Right lobe of liver (tissue), 6 donors: ENCODE data around the gene RRP15. TPM values are rescaled to one million over a fixed set of nuclear protein-coding genes. Genes with fewer than 3 reads are reported as not detected.

Experiments used
- ATAC-seq, 4 donors: fragments of 200-7000 bp; cut with Tn5 transposase; one replicate each; pipeline ENCODE4 v1.9.1; 2020; ENCODE audit warnings: mild to moderate bottlenecking in 4 of 4, moderate library complexity in 4 of 4
- DNase-seq, 3 donors: peaks; one replicate each; pipeline ENCODE4 v3.0.0-alpha.2; 2020
- H3K27ac ChIP-seq, 3 donors: fragments of 200-600 bp; one replicate each; pipeline ENCODE4 v1.8.0; 2022
- H3K27me3 ChIP-seq, 2 donors: fragments of 200-600 bp; one replicate each; pipeline ENCODE4 v1.8.0; 2022
- H3K36me3 ChIP-seq, 4 donors: fragments of 200-600 bp; sonication (generic) in 1 of 4; one replicate each; pipeline versions ENCODE4 v1.5.1 to v1.8.0; 2017 to 2022; ENCODE audit warnings: control low read depth in 1 of 4
- H3K4me1 ChIP-seq, 4 donors: fragments of 200-600 bp; sonication (generic) in 1 of 4; one replicate each; pipeline versions ENCODE4 v1.5.1 to v1.8.0; 2017 to 2022; ENCODE audit warnings: control low read depth in 1 of 4
- H3K4me3 ChIP-seq, 3 donors: fragments of 200-600 bp; one replicate each; pipeline ENCODE4 v1.8.0; 2022
- H3K9me3 ChIP-seq, 4 donors: fragments of 200-600 bp; sonication (generic) in 1 of 4; one replicate each; pipeline versions ENCODE4 v1.5.1 to v1.8.0; 2017 to 2022; ENCODE audit warnings: control low read depth in 1 of 4
- CTCF ChIP-seq, 4 donors: fragments of 200-600 bp in 3 of 4; fragments of 450-650 bp in 1 of 4; IDR thresholded peaks; one replicate each; pipeline versions ENCODE4 v1.5.1 to v1.8.0; 2016 to 2022; ENCODE audit warnings: antibody characterized with exemption in 4 of 4, mild to moderate bottlenecking in 2 of 4
- POLR2A ChIP-seq: fragments of 450-650 bp; IDR thresholded peaks from one replicate; pipeline ENCODE4 v1.6.1; 2017; ENCODE audit warnings: antibody characterized with exemption, mild to moderate bottlenecking
- WGBS: methylation state at CpG from one replicate; pipeline ENCODE4 v1.1.6; 2018; ENCODE audit warnings: low coverage, low lambda C conversion rate; ENCODE audit not compliant: insufficient coverage; ENCODE audit errors: missing lambda C conversion rate; 5-methylcytosine and 5-hydroxymethylcytosine counted together
- intact Hi-C, 2 donors: fragments of 100-400 bp; cut with DNase I; formaldehyde crosslinking; loops; one replicate each; pipeline versions ENCODE4 v1.11.2 to v1.14.1; 2022
- total RNA-seq, 6 experiments: library from RNA; depleted of rRNA in 2 of 6; stranded (reverse); fragments of >200 nt in 2 of 6; fragmentation: NEBNext Ultra II Directional in 3 of 6; extraction: Animal tissue kit (Norgen Biotek cat#: 25700) in 3 of 6; gene quantifications; one replicate each; pipeline versions ENCODE4 v1.1.0 to v1.2.4, GENCODE V29; 2016 to 2023
- donor health status: DM: no; HTN: yes; CAD: no.
- donor health status: DM: no; HTN: no; CAD: no.
- donor health status: DM: no; HTN: no; CAD: no.
- donor health status: DM: no; HTN: yes; CAD: no.
- donor health status: DM: no; HTN: yes; CAD: no.

Gene RRP15
- total RNA-seq, 6 experiments from 2014 or later = 2.6 to 10.0 (median 5.4) TPM

GRCh38 chr1:218355278-218355677 is 70.2 kb downstream of the RRP15 start:
- intact Hi-C loops = no loop called here
- Histone ChIP-seq H3K9me3 (no peaks in the 10 kb centered on the region), H3K36me3 (no peaks in the 10 kb centered on the region), H3K27me3 (no peaks in the 10 kb centered on the region), H3K4me1 (no peaks in the 10 kb centered on the region), H3K27ac (no peak overlapping the region), H3K4me3 (no peak overlapping the region)
- TF ChIP-seq CTCF (IDR thresholded peaks at IDR 0.05) (no peak), POLR2A (no peak)
- ATAC-seq (no peak), DNase-seq (no peak)
- 75% methylated on average over 4 of the region's 4 CpGs for WGBS

- no peaks in the 10 kb centered on the region for H3K36me3 ChIP-seq
- no peak for DNase-seq
- TF ChIP-seq POLR2A (no peak), CTCF (IDR thresholded peaks at IDR 0.05) (no peak)
- ATAC-seq = no peak
- H3K9me3 ChIP-seq = no peaks in the 10 kb centered on the region
- H3K27me3 ChIP-seq = no peaks in the 10 kb centered on the region
- no peak overlapping the region for H3K4me3 ChIP-seq
- H3K4me1 ChIP-seq = no peaks in the 10 kb centered on the region
- H3K27ac ChIP-seq = no peak overlapping the region
- intact Hi-C loops = no loop called here
- 67% methylated on average over 10 of the region's 10 CpGs for WGBS
These were observed 72.3 kb downstream of the RRP15 start for GRCh38 chr1:218357211-218357892.

- ATAC-seq (no peak), DNase-seq (no peak)
- 38% methylated on average over 3 of the region's 3 CpGs for WGBS
- intact Hi-C loops = no loop called here
- Histone ChIP-seq H3K9me3 (no peaks in the 10 kb centered on the region), H3K27me3 (no peaks in the 10 kb centered on the region), H3K36me3 (no peaks in the 10 kb centered on the region), H3K4me3 (no peak overlapping the region), H3K27ac (no peak overlapping the region), H3K4me1 (no peaks in the 10 kb centered on the region)
- no peak for TF ChIP-seq CTCF (IDR thresholded peaks at IDR 0.05)
- no peak for TF ChIP-seq POLR2A
These were observed 72.8 kb downstream of the RRP15 start for GRCh38 chr1:218357893-218358232.

- TF ChIP-seq CTCF (IDR thresholded peaks at IDR 0.05) (peak; percentile 25 to 41 (median 37)), POLR2A (no peak)
- H3K27me3 ChIP-seq = no peaks in the 10 kb centered on the region
- no peak overlapping the region for H3K27ac ChIP-seq
- ATAC-seq (peak in 3 of 4 donors; percentile 51 to 78 (median 52)), DNase-seq (no peak)
- H3K4me1 ChIP-seq = no peaks in the 10 kb centered on the region
- no peak overlapping the region for H3K4me3 ChIP-seq
- WGBS = 63% methylated on average over 7 of the region's 7 CpGs
- H3K9me3 ChIP-seq = no peaks in the 10 kb centered on the region
- H3K36me3 ChIP-seq = no peaks in the 10 kb centered on the region
- intact Hi-C loops = no loop called here
These were observed 76.4 kb downstream of the RRP15 start for GRCh38 chr1:218361298-218362065.
